ENCODE results near the gene LMNB1.

LMNB1 gene

DNA sequence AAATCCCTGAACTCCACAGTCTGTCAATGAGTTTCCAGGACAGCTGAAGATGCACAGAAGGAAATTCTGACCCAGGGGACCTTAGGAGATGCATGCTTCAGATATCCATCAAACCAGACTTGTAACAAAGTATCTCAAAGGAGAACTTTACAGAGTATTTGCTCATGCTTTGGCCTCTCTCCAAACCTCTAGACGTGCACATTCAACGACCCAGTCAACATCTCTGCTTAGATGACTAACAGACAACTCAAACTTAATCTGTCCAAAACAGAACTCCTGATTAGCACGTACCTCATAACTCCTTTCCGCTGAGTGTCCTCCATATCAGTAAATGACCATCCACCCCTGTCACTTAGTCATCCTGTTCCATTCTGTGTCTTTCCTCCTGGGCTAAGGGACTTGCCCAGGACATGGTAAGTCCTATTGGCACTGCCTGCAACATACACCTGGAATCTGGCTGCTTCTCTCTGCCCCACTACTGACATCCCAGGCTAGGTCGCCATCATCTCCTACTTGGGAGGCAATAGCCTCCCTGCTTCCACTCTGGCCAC is 107.4 kb downstream of the LMNB1 start:
- in situ Hi-C loops (cut with HindIII; ENCODE audit: low sequenced_read_pairs): no loop called here

Measured in endothelial cell of hepatic sinusoid (primary cell).